HCT116 (cell line): Measurements from ENCODE around the gene TRPT1. TPM values are rescaled to one million over a fixed set of nuclear protein-coding genes. Genes with fewer than 3 reads are reported as not detected.
A peak's percentile ranks its signal among the peaks of the same experiment; 100 is the strongest.

Experiments used
- ATAC-seq: fragments of 200-7000 bp; cut with Tn5 transposase; 2 replicates; pipeline ENCODE4 v1.9.1; 2020; ENCODE audit warnings: mild to moderate bottlenecking, moderate library complexity
- BruUV-seq: library from RNA; stranded (reverse); fragments of 400-500 nt; replicated peaks from 2 replicates; lab custom pipeline; 2021; lab: Mats Ljungman, UMichigan
- CTCF ChIA-PET: fragments of 300-600 bp; sonication (Branson Sonifier 250); formaldehyde crosslinking; loops from one replicate; lab custom pipeline; 2021; ENCODE audit warnings: antibody characterized with exemption; lab: Charles Lee
- POLR2A ChIA-PET: fragments of 300-600, 350-600 bp; sonication (Branson Sonifier 250); formaldehyde crosslinking; loops from one replicate; lab custom pipeline; 2021; ENCODE audit warnings: antibody characterized with exemption; lab: Charles Lee
- RAD21 ChIA-PET, 2 experiments: fragments of 300-600 bp; sonication (Branson Sonifier 250); formaldehyde crosslinking; loops; one replicate each; lab custom pipeline; 2023; ENCODE audit warnings: low total read pairs in 2 of 2; ENCODE audit not compliant: uncharacterized antibody in 2 of 2, unreplicated experiment in 2 of 2, low non-redundant PET in 1 of 2; lab: Charles Lee
- DNase-seq: peaks from one replicate; pipeline ENCODE4 v3.0.0-alpha.2; 2010; ENCODE audit warnings: low read depth, low spot score
- H2AFZ ChIP-seq: fragments of 200-600 bp; shearing (Covaris generic), sonication (generic); 2 replicates; pipeline ENCODE4 v1.6.1; 2017; ENCODE audit warnings: low read depth, mixed run types, mixed read lengths, antibody characterized with exemption, low read length; ENCODE audit not compliant: poor library complexity, severe bottlenecking
- H3K27ac ChIP-seq: 2 replicates; pipeline ENCODE4 v1.5.1; 2012; ENCODE audit warnings: low read depth, low read length
- H3K27me3 ChIP-seq: fragments of 200-600 bp; sonication (generic); 2 replicates; pipeline ENCODE4 v1.6.1; 2016; ENCODE audit warnings: mixed run types, low read length, mixed read lengths; ENCODE audit not compliant: insufficient read depth
- H3K36me3 ChIP-seq, 2 experiments: fragments of 200-500 bp in 1 of 2; fragments of 200-600 bp in 1 of 2; sonication (Bioruptor generic) in 1 of 2; sonication (generic) in 1 of 2; 2 replicates each; pipeline versions ENCODE4 v1.5.1 to v1.6.1; 2014 to 2016; ENCODE audit warnings: low read length in 2 of 2, inconsistent platforms in 1 of 2, mixed read lengths in 1 of 2, mixed run types in 1 of 2; ENCODE audit not compliant: insufficient read depth in 2 of 2, control insufficient read depth in 1 of 2
- H3K4me1 ChIP-seq, 2 experiments: fragments of 200-600 bp in 1 of 2; sonication (generic) in 1 of 2; 2 replicates each; pipeline versions ENCODE4 v1.5.1 to v1.6.1; 2012 to 2017; ENCODE audit warnings: low read length in 2 of 2, inconsistent platforms in 1 of 2, mild to moderate bottlenecking in 1 of 2, mixed read lengths in 1 of 2, mixed run types in 1 of 2, moderate library complexity in 1 of 2; ENCODE audit not compliant: insufficient read depth in 2 of 2, control insufficient read depth in 1 of 2
- H3K4me2 ChIP-seq: fragments of 200-600 bp; sonication (generic); 2 replicates; pipeline ENCODE4 v1.6.1; 2017; ENCODE audit warnings: mixed run types, low read length, mixed read lengths
- H3K4me3 ChIP-seq, 2 experiments: fragments of 200-600 bp in 1 of 2; sonication (generic) in 1 of 2; replicated peaks in 1 of 2; 2 replicates each; pipeline ENCODE4 v1.5.1; 2011 to 2016; ENCODE audit warnings: low read length in 2 of 2, control low read depth in 1 of 2, low read depth in 1 of 2, mild to moderate bottlenecking in 1 of 2, mixed read lengths in 1 of 2, mixed run types in 1 of 2
- H3K79me2 ChIP-seq: fragments of 200-600 bp; sonication (generic); 2 replicates; pipeline ENCODE4 v1.6.1; 2017; ENCODE audit warnings: mild to moderate bottlenecking, mixed run types, low read length, moderate library complexity, mixed read lengths; ENCODE audit not compliant: insufficient read depth
- H3K9ac ChIP-seq: fragments of 200-600 bp; sonication (generic); 2 replicates; pipeline ENCODE4 v1.6.1; 2016; ENCODE audit warnings: low read length, mixed read lengths
- H3K9me2 ChIP-seq: fragments of 200-600 bp; sonication (generic), shearing (Covaris generic); 2 replicates; pipeline ENCODE4 v1.6.1; 2017; ENCODE audit warnings: mixed run types, mild to moderate bottlenecking, moderate library complexity; ENCODE audit not compliant: insufficient read depth
- H3K9me3 ChIP-seq, 2 experiments: fragments of 200-500 bp in 1 of 2; fragments of 200-600 bp in 1 of 2; sonication (Bioruptor generic) in 1 of 2; sonication (generic) in 1 of 2; 2 replicates each; pipeline ENCODE4 v1.6.1; 2014 to 2017; ENCODE audit warnings: low read length in 2 of 2, mixed read lengths in 2 of 2, inconsistent platforms in 1 of 2, low read depth in 1 of 2, mild to moderate bottlenecking in 1 of 2, mixed run types in 1 of 2, moderate library complexity in 1 of 2; ENCODE audit not compliant: control insufficient read depth in 1 of 2, insufficient read depth in 1 of 2
- H4K20me1 ChIP-seq: fragments of 200-600 bp; sonication (generic), shearing (Covaris generic); 2 replicates; pipeline ENCODE4 v1.6.1; 2017; ENCODE audit warnings: mixed run types, mild to moderate bottlenecking, moderate library complexity; ENCODE audit not compliant: insufficient read depth
- CEBPB ChIP-seq: IDR thresholded peaks from 2 replicates; pipeline ENCODE4 v1.6.1; 2012; ENCODE audit warnings: low read depth
- CTCF ChIP-seq, 3 experiments: fragments of 200-600 bp in 1 of 3; sonication (generic) in 1 of 3; IDR thresholded peaks in 2 of 3; conservative IDR thresholded peaks in 1 of 3; 2 replicates each; pipeline ENCODE4 v1.5.1; 2012 to 2017; ENCODE audit warnings: low read depth in 2 of 3, low read length in 2 of 3, antibody characterized with exemption in 1 of 3, borderline replicate concordance in 1 of 3, control low read depth in 1 of 3, mild to moderate bottlenecking in 1 of 3, mixed read lengths in 1 of 3, mixed run types in 1 of 3, moderate library complexity in 1 of 3; ENCODE audit not compliant: insufficient read depth in 1 of 3
- EZH2phosphoT487 ChIP-seq: fragments of 200-600 bp; IDR thresholded peaks from 2 replicates; pipeline ENCODE4 v1.6.1; 2018; ENCODE audit warnings: antibody characterized with exemption, borderline replicate concordance
- FOSL1 ChIP-seq: IDR thresholded peaks from 2 replicates; pipeline ENCODE4 v1.6.1; 2012; ENCODE audit warnings: low read depth
- JUND ChIP-seq: IDR thresholded peaks from 2 replicates; pipeline ENCODE4 v1.6.1; 2012
- MAX ChIP-seq: IDR thresholded peaks from 2 replicates; pipeline ENCODE4 v1.6.1; 2012
- POLR2A ChIP-seq: IDR thresholded peaks from 2 replicates; pipeline ENCODE4 v1.7.0; 2011; ENCODE audit warnings: borderline replicate concordance; ENCODE audit not compliant: insufficient read depth, insufficient read length; ENCODE audit errors: extremely low read depth
- RAD21 ChIP-seq: IDR thresholded peaks from 2 replicates; pipeline ENCODE4 v1.6.1; 2012; ENCODE audit warnings: low read depth, mild to moderate bottlenecking
- SIN3A ChIP-seq: IDR thresholded peaks from 2 replicates; pipeline ENCODE4 v1.6.1; 2012; ENCODE audit warnings: low read depth
- SP1 ChIP-seq: IDR thresholded peaks from 2 replicates; pipeline ENCODE4 v1.6.1; 2012; ENCODE audit warnings: low read depth
- YY1 ChIP-seq: IDR thresholded peaks from 2 replicates; pipeline ENCODE4 v1.6.1; 2011; ENCODE audit warnings: low read length, low read depth, moderate library complexity, mild to moderate bottlenecking; ENCODE audit not compliant: insufficient replicate concordance; ENCODE audit errors: extremely low read depth
- ZBTB33 ChIP-seq: IDR thresholded peaks from 2 replicates; pipeline ENCODE4 v1.6.1; 2011; ENCODE audit warnings: mild to moderate bottlenecking, low read length, moderate library complexity; ENCODE audit not compliant: insufficient replicate concordance; ENCODE audit errors: extremely low read depth
- ZFX ChIP-seq: fragments of 450-650 bp; IDR thresholded peaks from 2 replicates; pipeline ENCODE4 v1.6.1; 2017
- ZNF274 ChIP-seq: fragments of 200-500 bp; sonication (Bioruptor generic); IDR thresholded peaks from 2 replicates; pipeline ENCODE4 v1.6.1; 2014; ENCODE audit warnings: mild to moderate bottlenecking, low read depth, low read length, inconsistent platforms
- intact Hi-C: fragments of 100-400 bp; cut with micrococcal nuclease; formaldehyde crosslinking; loops from 2 replicates; pipeline ENCODE4 v1.10.0; 2022
- total RNA-seq: library from RNA; stranded (reverse); gene quantifications from one replicate; pipeline ENCODE4 v1.2.1, GENCODE V29; 2021; ENCODE audit not compliant: unreplicated experiment
- TF ChIP-seq, protein P1 (sequence below): IDR thresholded peaks from 2 replicates; pipeline ENCODE4 v1.6.1; 2012; ENCODE audit warnings: low read depth

Gene TRPT1
- total RNA-seq, 1 experiment from 2014 or later: 43.2 TPM

GRCh38 chr11:64227405-64227956 is 1.5 kb upstream of the TRPT1 start:
- Histone ChIP-seq H3K4me1 (peaks cover 24 to 53% of the 10 kb centered on the region in 2 experiments), H4K20me1 (no peaks in the 10 kb centered on the region), H3K27ac (peak overlapping the region; percentile 95), H3K27me3 (no peaks in the 10 kb centered on the region), H3K79me2 (peaks cover 19% of the 10 kb centered on the region; the same call in 1 of the 2 replicates), H3K36me3 (peaks cover 0 to 4% of the 10 kb centered on the region in 2 experiments; a peak in 1 of 4 replicates), H3K4me2 (peak overlapping the region; percentile 100), H3K4me3 (peak overlapping the region; percentile 82 to 90), H3K9me3 (no peaks in the 10 kb centered on the region), H2AFZ (no peak overlapping the region), H3K9ac (peak overlapping the region; percentile 96), H3K9me2 (no peaks in the 10 kb centered on the region)
- TF ChIP-seq ZFX: no peak
- no peak for TF ChIP-seq CTCF (IDR thresholded peaks at IDR 0.05 in 2 of 3, conservative IDR thresholded peaks at IDR 0.05 in 1 of 3; ENCODE audit: borderline replicate concordance in 1 of 3, insufficient read depth in 1 of 3, low read depth in 2 of 3, low read length in 2 of 3)
- TF ChIP-seq, protein P1, sequence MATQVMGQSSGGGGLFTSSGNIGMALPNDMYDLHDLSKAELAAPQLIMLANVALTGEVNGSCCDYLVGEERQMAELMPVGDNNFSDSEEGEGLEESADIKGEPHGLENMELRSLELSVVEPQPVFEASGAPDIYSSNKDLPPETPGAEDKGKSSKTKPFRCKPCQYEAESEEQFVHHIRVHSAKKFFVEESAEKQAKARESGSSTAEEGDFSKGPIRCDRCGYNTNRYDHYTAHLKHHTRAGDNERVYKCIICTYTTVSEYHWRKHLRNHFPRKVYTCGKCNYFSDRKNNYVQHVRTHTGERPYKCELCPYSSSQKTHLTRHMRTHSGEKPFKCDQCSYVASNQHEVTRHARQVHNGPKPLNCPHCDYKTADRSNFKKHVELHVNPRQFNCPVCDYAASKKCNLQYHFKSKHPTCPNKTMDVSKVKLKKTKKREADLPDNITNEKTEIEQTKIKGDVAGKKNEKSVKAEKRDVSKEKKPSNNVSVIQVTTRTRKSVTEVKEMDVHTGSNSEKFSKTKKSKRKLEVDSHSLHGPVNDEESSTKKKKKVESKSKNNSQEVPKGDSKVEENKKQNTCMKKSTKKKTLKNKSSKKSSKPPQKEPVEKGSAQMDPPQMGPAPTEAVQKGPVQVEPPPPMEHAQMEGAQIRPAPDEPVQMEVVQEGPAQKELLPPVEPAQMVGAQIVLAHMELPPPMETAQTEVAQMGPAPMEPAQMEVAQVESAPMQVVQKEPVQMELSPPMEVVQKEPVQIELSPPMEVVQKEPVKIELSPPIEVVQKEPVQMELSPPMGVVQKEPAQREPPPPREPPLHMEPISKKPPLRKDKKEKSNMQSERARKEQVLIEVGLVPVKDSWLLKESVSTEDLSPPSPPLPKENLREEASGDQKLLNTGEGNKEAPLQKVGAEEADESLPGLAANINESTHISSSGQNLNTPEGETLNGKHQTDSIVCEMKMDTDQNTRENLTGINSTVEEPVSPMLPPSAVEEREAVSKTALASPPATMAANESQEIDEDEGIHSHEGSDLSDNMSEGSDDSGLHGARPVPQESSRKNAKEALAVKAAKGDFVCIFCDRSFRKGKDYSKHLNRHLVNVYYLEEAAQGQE: no peak
- TF ChIP-seq MAX: no peak
- no peak for TF ChIP-seq SIN3A
- TF ChIP-seq POLR2A: no peak
- no peak for TF ChIP-seq ZBTB33
- no peak for TF ChIP-seq YY1
- no peak for TF ChIP-seq CEBPB
- no peak for TF ChIP-seq FOSL1
- no peak for TF ChIP-seq SP1
- TF ChIP-seq RAD21: no peak
- no peak for TF ChIP-seq EZH2phosphoT487
- TF ChIP-seq JUND: no peak
- TF ChIP-seq ZNF274: no peak
- CTCF ChIA-PET: interaction anchor here (1.3 to 2.0 kb wide), 2 partner anchors 24 to 73 kb away, joined by 3 to 8 read pairs; partner anchors contain the start of gene PLCB3
- BruUV-seq: no TSS peak
- POLR2A ChIA-PET: interaction anchor here (0.9 to 1.3 kb wide), 3 partner anchors 23 to 90 kb away, joined by 3 to 4 read pairs (median 3); partner anchors contain the start of gene PRDX5
- intact Hi-C loops: no loop called here
- ATAC-seq (no peak), DNase-seq (no peak)
- RAD21 ChIA-PET: interaction anchor here in 1 of 2 experiments (0.5 kb wide), 1 partner anchor 39 kb away, joined by 3 read pairs; no protein-coding TSS in a partner anchor
